ENCODE measurements around the gene SV2C.

SV2C gene

GRCh38 chr5:76384705-76385104, 301.5 kb downstream of the SV2C start (continued):
- no peak for TF ChIP-seq ZFP3 (tag by site-specific recombination; IDR thresholded peaks at IDR 0.05; ENCODE audit: low read depth)

- H3K4me3 ChIP-seq (ENCODE audit: low read depth, low read length): no peak overlapping the region
These were observed 302.4 kb downstream of the SV2C start for GRCh38 chr5:76385540-76385939.

GRCh38 chr5:76386360-76386759, 303.2 kb downstream of the SV2C start:
- ChIA-PET POLR2A (no interaction called here), CTCF (interaction anchor here (0.6 to 1.5 kb wide), 3 partner anchors 48 to 299 kb away, joined by 3 to 5 read pairs (median 4); no protein-coding TSS in a partner anchor)
- Histone ChIP-seq H3K4me3 (ENCODE audit: low read depth, low read length) (no peak overlapping the region), H3K9me3 (ENCODE audit: control insufficient read depth, insufficient read depth, low read depth, low read length) (no peaks in the 10 kb centered on the region), H3K4me1 (ENCODE audit: control insufficient read depth, insufficient read depth, low read length) (no peaks in the 10 kb centered on the region), H3K36me3 (ENCODE audit: control insufficient read depth in 2 of 2, insufficient read depth in 1 of 2, low read length in 2 of 2) (no peaks in the 10 kb centered on the region; a peak in 1 of 3 replicates), H3K27ac (ENCODE audit: extremely low read depth, low read depth, low read length) (no peak overlapping the region)
- TF ChIP-seq ZNF16 (tag by site-specific recombination; IDR thresholded peaks at IDR 0.05; ENCODE audit: low read depth) (no peak), MZF1 (tag by site-specific recombination; IDR thresholded peaks at IDR 0.05; ENCODE audit: borderline replicate concordance) (no peak), ZNF654 (tag by site-specific recombination; IDR thresholded peaks at IDR 0.05; ENCODE audit: low read depth) (no peak), KLF16 (tag by site-specific recombination; IDR thresholded peaks at IDR 0.05) (no peak), PRDM6 (tag by site-specific recombination; IDR thresholded peaks at IDR 0.05) (no peak), ZNF791 (tag by site-specific recombination; IDR thresholded peaks at IDR 0.05) (no peak), ZNF571 (tag by site-specific recombination; IDR thresholded peaks at IDR 0.05) (no peak)

More at GRCh38 chr5:76385540-76385939, 302.4 kb downstream of the SV2C start:
- no peak overlapping the region for H3K27ac ChIP-seq (ENCODE audit: extremely low read depth, low read depth, low read length)
- ChIA-PET CTCF (no interaction called here), POLR2A (no interaction called here)
- no peaks in the 10 kb centered on the region for H3K9me3 ChIP-seq (ENCODE audit: control insufficient read depth, insufficient read depth, low read depth, low read length)
- no peaks in the 10 kb centered on the region; a peak in 1 of 3 replicates for H3K36me3 ChIP-seq (ENCODE audit: control insufficient read depth in 2 of 2, insufficient read depth in 1 of 2, low read length in 2 of 2)
- no peaks in the 10 kb centered on the region for H3K4me1 ChIP-seq (ENCODE audit: control insufficient read depth, insufficient read depth, low read length)
- TF ChIP-seq ZNF585B (tag by site-specific recombination; IDR thresholded peaks at IDR 0.05) (no peak), ZNF354C (tag by site-specific recombination; IDR thresholded peaks at IDR 0.05; ENCODE audit: borderline replicate concordance, low read depth) (no peak), GFI1B (tag by site-specific recombination; IDR thresholded peaks at IDR 0.05) (no peak), ZNF148 (tag by site-specific recombination; IDR thresholded peaks at IDR 0.05; ENCODE audit: borderline replicate concordance) (no peak), ZNF114 (tag by site-specific recombination; IDR thresholded peaks at IDR 0.05) (no peak), ZNF16 (tag by site-specific recombination; IDR thresholded peaks at IDR 0.05; ENCODE audit: low read depth) (no peak), ZSCAN23 (tag by site-specific recombination; IDR thresholded peaks at IDR 0.05) (no peak), RBAK (tag by site-specific recombination; IDR thresholded peaks at IDR 0.05) (no peak), ZNF2 (tag by site-specific recombination; IDR thresholded peaks at IDR 0.05) (no peak), ZBTB48 (tag by site-specific recombination; IDR thresholded peaks at IDR 0.05) (no peak), ZNF423 (tag by site-specific recombination; IDR thresholded peaks at IDR 0.05) (no peak), ZNF335 (tag by site-specific recombination; conservative IDR thresholded peaks at IDR 0.05) (no peak)

Data from HEK293 (cell line).